ENCODE data around the gene PPARD. TPM values are rescaled to one million over a fixed set of nuclear protein-coding genes. Genes with fewer than 3 reads are reported as not detected.
A peak's percentile ranks its signal among the peaks of the same experiment; 100 is the strongest.

Gene PPARD
- total RNA-seq, 1 experiment from 2014 or later: 38.4 TPM

DNA sequence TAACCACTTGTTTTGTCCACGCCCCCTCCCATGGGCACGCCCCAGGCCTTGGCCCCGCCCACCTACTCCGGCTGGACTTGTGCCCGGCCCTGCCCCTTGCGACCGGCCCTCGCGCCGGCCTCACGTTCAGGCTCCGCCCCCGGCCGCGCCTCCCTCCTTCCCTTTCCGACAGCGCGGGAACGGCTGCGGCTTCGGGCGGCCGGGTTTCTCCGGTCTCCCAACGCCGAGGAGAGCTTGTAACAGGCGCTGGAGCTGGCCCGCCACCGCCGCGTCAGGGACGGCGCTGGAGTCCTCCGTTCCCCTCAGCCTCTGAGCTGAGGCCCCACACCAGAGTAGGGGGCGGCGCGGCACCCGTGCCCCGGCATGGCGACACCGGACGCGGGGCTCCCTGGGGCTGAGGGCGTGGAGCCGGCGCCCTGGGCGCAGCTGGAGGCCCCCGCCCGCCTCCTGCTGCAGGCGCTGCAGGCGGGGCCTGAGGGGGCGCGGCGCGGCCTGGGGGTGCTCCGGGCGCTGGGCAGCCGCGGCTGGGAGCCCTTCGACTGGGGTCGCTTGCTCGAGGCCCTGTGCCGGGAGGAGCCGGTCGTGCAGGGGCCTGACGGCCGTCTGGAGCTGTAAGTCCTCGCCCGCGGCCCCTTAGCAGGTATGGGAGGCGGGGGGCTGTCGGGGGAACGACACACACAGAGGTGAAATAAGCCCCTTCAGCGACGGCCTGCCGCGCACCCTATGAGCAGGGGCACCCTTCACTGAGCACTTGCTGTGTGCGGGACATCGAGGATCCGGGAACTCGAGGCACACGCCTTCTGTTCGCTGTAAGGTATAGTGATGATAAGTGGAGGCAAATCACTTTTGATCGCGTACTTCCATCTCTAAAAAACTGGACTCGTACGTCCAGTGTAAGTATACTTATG lies 110.1 kb downstream of the PPARD start, which contains the start of gene FANCE:
Gene FANCE, plus strand, starts transcription at position 156 of the 908 bp plus-strand sequence. Its CDS starts 208 bp downstream, at position 364.
- Histone ChIP-seq H3K4me1 (ENCODE audit: control insufficient read depth in 1 of 2, insufficient read depth in 2 of 2, low read length in 2 of 2) (peaks cover 13 to 28% of the 10 kb centered on the region in 2 experiments; a peak in 3 of 4 replicates), H3K36me3 (ENCODE audit: control insufficient read depth in 1 of 2, insufficient read depth in 2 of 2, low read length in 2 of 2) (peaks cover 0 to 7% of the 10 kb centered on the region in 2 experiments; a peak in 2 of 4 replicates), H3K27ac (ENCODE audit: low read depth, low read length) (peak within 1 kb of the TSS; percentile 46; the same call in 1 of the 2 replicates), H2AFZ (ENCODE audit: low read depth, low read length, poor library complexity, severe bottlenecking) (peak within 1 kb of the TSS; percentile 75), H3K4me2 (ENCODE audit: low read length) (peak within 1 kb of the TSS; percentile 93), H4K20me1 (ENCODE audit: insufficient read depth) (no peaks in the 10 kb centered on the region), H3K9me2 (ENCODE audit: insufficient read depth) (no peaks in the 10 kb centered on the region), H3K4me3 (replicated peaks in 1 of 2; ENCODE audit: low read depth in 1 of 2, low read length in 2 of 2) (peak within 1 kb of the TSS; percentile 62 to 72), H3K27me3 (ENCODE audit: insufficient read depth, low read length) (no peaks in the 10 kb centered on the region), H3K9me3 (ENCODE audit: control insufficient read depth in 1 of 2, insufficient read depth in 1 of 2, low read depth in 1 of 2, low read length in 2 of 2) (no peaks in the 10 kb centered on the region), H3K79me2 (ENCODE audit: insufficient read depth, low read length) (no peaks in the 10 kb centered on the region), H3K9ac (ENCODE audit: low read length) (peak within 1 kb of the TSS; percentile 76)
- POLR2A ChIA-PET: interaction anchor here (1.7 kb wide), 1 partner anchor 16 kb away, joined by 6 read pairs; the partner anchor contains the start of gene RPL10A
- CTCF ChIA-PET: interaction anchor here (1.8 to 6.8 kb wide), 3 partner anchors 111 to 159 kb away, joined by 6 to 120 read pairs (median 46); partner anchors contain the start of genes DEF6 and PPARD
- peak; percentile 87 for ATAC-seq
- TF ChIP-seq ZFX (IDR thresholded peaks at IDR 0.05): peak; percentile 62
- TF ChIP-seq YY1 (IDR thresholded peaks at IDR 0.05; ENCODE audit: extremely low read depth, insufficient replicate concordance, low read depth, low read length): peak; percentile 33
- peak; percentile 53 for TF ChIP-seq POLR2AphosphoS5 (IDR thresholded peaks at IDR 0.05; ENCODE audit: low read depth, low read length)
- peak; percentile 86 for TF ChIP-seq MAX (IDR thresholded peaks at IDR 0.05)
- TF ChIP-seq SP1 (IDR thresholded peaks at IDR 0.05; ENCODE audit: low read depth): peak; percentile 79
- TF ChIP-seq SIN3A (IDR thresholded peaks at IDR 0.05; ENCODE audit: low read depth): peak; percentile 89
- no peak for TF ChIP-seq JUND (IDR thresholded peaks at IDR 0.05)
- TF ChIP-seq CBX3 (IDR thresholded peaks at IDR 0.05; ENCODE audit: low read depth): no peak
- TF ChIP-seq, protein P1, sequence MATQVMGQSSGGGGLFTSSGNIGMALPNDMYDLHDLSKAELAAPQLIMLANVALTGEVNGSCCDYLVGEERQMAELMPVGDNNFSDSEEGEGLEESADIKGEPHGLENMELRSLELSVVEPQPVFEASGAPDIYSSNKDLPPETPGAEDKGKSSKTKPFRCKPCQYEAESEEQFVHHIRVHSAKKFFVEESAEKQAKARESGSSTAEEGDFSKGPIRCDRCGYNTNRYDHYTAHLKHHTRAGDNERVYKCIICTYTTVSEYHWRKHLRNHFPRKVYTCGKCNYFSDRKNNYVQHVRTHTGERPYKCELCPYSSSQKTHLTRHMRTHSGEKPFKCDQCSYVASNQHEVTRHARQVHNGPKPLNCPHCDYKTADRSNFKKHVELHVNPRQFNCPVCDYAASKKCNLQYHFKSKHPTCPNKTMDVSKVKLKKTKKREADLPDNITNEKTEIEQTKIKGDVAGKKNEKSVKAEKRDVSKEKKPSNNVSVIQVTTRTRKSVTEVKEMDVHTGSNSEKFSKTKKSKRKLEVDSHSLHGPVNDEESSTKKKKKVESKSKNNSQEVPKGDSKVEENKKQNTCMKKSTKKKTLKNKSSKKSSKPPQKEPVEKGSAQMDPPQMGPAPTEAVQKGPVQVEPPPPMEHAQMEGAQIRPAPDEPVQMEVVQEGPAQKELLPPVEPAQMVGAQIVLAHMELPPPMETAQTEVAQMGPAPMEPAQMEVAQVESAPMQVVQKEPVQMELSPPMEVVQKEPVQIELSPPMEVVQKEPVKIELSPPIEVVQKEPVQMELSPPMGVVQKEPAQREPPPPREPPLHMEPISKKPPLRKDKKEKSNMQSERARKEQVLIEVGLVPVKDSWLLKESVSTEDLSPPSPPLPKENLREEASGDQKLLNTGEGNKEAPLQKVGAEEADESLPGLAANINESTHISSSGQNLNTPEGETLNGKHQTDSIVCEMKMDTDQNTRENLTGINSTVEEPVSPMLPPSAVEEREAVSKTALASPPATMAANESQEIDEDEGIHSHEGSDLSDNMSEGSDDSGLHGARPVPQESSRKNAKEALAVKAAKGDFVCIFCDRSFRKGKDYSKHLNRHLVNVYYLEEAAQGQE (IDR thresholded peaks at IDR 0.05; ENCODE audit: low read depth): no peak
- TF ChIP-seq EGR1 (IDR thresholded peaks at IDR 0.05; ENCODE audit: low read depth): peak; percentile 80
- intact Hi-C loops (cut with micrococcal nuclease): no loop called here
- BruUV-seq (replicated peaks): no TSS peak
- RAD21 ChIA-PET (ENCODE audit: low non-redundant PET in 1 of 2, low total read pairs in 2 of 2, uncharacterized antibody in 2 of 2, unreplicated experiment in 2 of 2): interaction anchor here in 1 of 2 experiments (0.8 kb wide), 1 partner anchor 193 kb away, joined by 4 read pairs; the partner anchor contains the start of gene ZNF76
- peak; percentile 81 for DNase-seq (ENCODE audit: low read depth, low spot score)
